ENCODE measurements around the gene SFMBT1.

DNA sequence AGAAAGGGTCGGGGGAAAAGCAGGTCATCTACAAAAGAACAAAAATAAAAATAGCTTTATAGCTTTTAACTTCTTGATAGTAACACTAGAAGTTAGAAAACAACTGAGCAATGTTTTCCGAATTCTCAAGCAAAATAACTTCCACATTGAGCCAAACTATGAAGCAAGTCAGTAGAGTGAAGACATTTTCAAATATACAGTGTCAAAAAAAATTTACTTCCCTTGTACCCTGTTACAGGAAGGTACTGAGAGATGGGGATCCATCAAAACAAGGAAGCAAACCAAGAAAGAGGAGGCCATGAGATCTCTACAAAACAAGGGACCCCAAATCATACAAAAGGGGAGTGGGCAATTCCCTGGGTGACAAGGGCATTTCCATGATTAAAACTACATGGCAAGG, 121.9 kb downstream of the SFMBT1 start:
- TF ChIP-seq, protein P1, sequence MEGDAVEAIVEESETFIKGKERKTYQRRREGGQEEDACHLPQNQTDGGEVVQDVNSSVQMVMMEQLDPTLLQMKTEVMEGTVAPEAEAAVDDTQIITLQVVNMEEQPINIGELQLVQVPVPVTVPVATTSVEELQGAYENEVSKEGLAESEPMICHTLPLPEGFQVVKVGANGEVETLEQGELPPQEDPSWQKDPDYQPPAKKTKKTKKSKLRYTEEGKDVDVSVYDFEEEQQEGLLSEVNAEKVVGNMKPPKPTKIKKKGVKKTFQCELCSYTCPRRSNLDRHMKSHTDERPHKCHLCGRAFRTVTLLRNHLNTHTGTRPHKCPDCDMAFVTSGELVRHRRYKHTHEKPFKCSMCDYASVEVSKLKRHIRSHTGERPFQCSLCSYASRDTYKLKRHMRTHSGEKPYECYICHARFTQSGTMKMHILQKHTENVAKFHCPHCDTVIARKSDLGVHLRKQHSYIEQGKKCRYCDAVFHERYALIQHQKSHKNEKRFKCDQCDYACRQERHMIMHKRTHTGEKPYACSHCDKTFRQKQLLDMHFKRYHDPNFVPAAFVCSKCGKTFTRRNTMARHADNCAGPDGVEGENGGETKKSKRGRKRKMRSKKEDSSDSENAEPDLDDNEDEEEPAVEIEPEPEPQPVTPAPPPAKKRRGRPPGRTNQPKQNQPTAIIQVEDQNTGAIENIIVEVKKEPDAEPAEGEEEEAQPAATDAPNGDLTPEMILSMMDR (conservative IDR thresholded peaks at IDR 0.05; ENCODE audit: low read depth, low read length): no peak
- no peak for TF ChIP-seq EZH2 (IDR thresholded peaks at IDR 0.05; ENCODE audit: borderline replicate concordance, low read depth, low read length, poor library complexity, severe bottlenecking)
